ENCODE results near the gene HIRA.

GRCh38 chr22:19419464-19420178 is 11.9 kb downstream of the HIRA start:
- TF ChIP-seq ATF2 (CRISPR knock-in tag; IDR thresholded peaks at IDR 0.05) (no peak), KDM4B (IDR thresholded peaks at IDR 0.05; ENCODE audit: borderline replicate concordance in 2 of 2, low read depth in 1 of 2) (no peak), ZNF561 (CRISPR knock-in tag; conservative IDR thresholded peaks at IDR 0.05) (no peak), CTCF (IDR thresholded peaks at IDR 0.05 in 2 of 3, conservative IDR thresholded peaks at IDR 0.05 in 1 of 3; ENCODE audit: insufficient read depth in 2 of 3, low read depth in 1 of 3, low read length in 3 of 3) (peak in 1 of 3 experiments; percentile 19; a peak in 2 of 6 replicates), NFYB (IDR thresholded peaks at IDR 0.05; ENCODE audit: extremely low read depth, insufficient read length) (no peak), ZBTB33 (CRISPR knock-in tag; IDR thresholded peaks at IDR 0.05) (no peak), XRCC5 (IDR thresholded peaks at IDR 0.05; ENCODE audit: low read depth, low read length) (no peak), E2F4 (CRISPR knock-in tag; IDR thresholded peaks at IDR 0.05; ENCODE audit: low read depth) (no peak)
